ENCODE measurements around the gene FOXD4L3.
"Not testable (repeated sequence)": the region's sequence is repeated elsewhere in the genome, so short reads cannot be mapped to it uniquely, and the experiment has no call there.

DNA sequence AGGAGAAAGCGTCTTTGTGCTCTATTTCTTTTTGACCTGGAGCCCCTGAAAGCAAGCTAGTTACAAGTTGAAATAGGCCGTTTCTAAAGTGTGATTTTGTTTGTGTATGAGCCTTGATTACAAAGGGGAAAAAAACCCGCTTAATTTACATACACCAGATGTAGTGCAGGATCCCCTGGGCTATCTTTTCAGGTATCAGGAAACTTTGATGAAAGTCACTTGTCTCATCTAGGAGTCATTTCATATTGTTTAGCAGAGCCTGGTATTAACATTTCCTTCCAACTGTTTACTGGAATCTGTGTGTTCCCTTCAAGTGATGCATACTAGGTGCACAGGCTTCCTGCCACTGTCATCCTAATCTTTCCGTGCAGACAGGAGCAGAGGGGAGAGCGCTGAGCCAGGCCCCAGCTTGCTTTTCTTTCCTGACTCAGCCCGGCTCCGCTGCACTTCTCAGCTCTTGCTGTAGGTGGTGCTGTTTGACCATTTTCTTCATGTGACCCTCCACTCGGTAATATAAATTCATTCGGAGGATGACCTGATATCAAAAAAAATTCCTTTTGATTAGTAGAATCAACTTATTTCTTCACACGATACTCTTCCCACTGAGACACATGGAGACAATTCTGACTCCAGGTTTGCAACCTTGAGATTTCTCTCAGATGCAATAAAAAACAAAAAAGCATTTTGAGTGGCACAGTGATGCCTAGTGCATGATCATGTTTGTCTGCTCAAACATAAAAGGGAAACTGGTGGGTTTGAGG, 39.8 kb downstream of the FOXD4L3 start:
- TF ChIP-seq POLR2AphosphoS5, POLR2A (IDR thresholded peaks at IDR 0.05): not testable (repeated sequence)
- TF ChIP-seq, protein P1, sequence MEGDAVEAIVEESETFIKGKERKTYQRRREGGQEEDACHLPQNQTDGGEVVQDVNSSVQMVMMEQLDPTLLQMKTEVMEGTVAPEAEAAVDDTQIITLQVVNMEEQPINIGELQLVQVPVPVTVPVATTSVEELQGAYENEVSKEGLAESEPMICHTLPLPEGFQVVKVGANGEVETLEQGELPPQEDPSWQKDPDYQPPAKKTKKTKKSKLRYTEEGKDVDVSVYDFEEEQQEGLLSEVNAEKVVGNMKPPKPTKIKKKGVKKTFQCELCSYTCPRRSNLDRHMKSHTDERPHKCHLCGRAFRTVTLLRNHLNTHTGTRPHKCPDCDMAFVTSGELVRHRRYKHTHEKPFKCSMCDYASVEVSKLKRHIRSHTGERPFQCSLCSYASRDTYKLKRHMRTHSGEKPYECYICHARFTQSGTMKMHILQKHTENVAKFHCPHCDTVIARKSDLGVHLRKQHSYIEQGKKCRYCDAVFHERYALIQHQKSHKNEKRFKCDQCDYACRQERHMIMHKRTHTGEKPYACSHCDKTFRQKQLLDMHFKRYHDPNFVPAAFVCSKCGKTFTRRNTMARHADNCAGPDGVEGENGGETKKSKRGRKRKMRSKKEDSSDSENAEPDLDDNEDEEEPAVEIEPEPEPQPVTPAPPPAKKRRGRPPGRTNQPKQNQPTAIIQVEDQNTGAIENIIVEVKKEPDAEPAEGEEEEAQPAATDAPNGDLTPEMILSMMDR (IDR thresholded peaks at IDR 0.05 in 8 of 11, conservative IDR thresholded peaks at IDR 0.05 in 3 of 11): peak in 5 of 11 experiments; percentile 35 to 53 (median 43)
